Hematopoietic multipotent progenitor cell treated with erythropoietin and hydrocortisone succinate and interleukin-3 and kit ligand, for 8 days (in vitro differentiated cells): ENCODE data around the gene SPDYE4.
"Not testable (repeated sequence)": the region's sequence is repeated elsewhere in the genome, so short reads cannot be mapped to it uniquely, and the experiment has no call there.

Experiments
- DNase-seq: peaks from one replicate; pipeline ENCODE4 v3.0.0-alpha.2; 2015

SPDYE4 gene, protein sequence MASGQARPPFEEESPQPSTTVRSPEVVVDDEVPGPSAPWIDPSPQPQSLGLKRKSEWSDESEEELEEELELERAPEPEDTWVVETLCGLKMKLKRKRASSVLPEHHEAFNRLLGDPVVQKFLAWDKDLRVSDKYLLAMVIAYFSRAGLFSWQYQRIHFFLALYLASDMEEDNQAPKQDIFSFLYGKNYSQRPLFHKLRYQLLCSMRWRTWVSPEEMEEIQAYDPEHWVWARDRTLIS

DNA sequence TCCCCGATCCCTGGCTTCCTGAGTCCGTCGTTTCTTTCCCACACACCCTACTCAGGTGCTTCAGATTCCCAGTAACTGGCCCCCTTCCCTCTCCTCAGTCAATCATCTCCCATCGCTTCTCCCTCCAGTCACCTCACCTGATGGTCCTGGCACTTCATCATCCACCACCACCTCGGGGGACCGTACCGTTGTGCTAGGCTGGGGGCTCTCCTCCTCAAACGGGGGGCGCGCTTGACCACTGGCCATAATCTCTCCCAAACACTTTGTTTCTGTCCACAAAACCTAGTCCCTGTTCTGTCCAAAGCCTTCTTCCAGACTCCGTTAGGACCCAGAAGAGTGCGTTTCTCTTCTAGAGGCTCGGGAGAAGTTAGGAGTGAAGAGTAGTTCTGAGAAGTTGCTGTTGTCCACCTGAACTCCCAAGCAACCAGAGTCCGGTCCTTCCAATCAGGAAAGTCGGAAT, at the start of gene SPDYE4:
TSS of gene SPDYE4 (minus strand) at position 410 of the 460 bp plus-strand sequence. CDS start at position 246, 164 bp downstream.
- no peak for DNase-seq

DNA sequence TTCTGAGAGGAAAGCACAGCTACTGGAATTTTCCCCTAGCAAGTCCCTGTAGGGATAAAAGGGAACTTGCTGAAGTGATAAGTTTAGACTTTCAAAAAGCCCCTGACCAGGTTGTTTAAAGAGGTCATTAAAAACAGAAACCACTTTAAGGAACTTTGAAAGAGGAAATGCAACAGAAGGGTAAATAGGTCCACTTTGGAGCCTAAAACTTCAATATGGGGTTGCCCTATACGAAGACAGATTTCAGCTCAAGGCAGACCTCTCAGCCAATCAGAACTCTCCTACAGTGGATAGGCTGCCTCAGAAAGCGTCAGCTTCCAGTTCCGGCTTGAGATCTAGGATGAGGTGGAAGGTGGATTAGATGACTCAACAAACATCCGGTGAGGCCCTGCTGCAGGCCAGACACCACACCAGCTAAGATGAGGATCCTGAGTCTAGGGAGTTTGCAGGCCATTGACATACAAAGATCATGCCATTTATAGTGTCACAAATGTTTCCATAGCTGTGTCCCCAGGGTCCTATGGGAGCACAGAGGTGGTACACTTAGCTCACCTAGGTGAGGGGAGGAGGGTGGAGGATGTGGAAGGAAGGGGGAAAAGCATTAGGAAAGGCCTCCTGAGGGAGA, 48.7 kb upstream of the SPDYE4 start:
- no peak for DNase-seq

DNA sequence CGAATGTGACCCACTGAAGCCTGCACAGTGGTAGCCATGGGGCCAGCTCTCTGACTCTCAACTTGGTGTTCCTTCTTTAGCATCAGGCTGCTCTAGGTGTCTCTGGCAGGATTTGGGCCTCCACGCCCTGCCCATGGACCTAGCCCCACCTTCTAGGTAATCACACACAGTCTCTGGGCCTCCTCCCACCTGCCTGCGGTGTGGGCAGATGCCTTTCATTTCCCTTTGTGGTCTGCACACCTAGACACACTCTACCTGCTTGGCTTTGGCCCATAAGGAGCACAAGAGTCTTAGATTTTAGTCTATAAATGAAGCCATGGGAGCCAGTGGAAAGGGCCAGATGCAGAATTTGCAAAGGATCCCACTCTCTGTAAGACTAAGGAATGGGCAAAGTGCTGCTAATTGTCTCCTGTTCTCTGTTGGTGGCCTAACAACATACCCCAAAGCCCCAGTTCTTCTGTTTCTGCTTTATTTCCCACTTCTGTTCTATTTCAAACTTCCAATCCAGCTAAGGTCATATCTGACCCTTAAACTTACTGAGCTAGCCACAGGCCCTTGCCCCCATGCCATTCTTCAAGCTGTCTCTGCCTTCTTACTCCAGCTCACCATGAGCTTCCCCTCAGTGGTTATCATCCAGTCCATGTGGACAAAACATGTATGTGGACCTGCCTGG, 48.0 kb upstream of the SPDYE4 start:
- DNase-seq, result no peak

DNA sequence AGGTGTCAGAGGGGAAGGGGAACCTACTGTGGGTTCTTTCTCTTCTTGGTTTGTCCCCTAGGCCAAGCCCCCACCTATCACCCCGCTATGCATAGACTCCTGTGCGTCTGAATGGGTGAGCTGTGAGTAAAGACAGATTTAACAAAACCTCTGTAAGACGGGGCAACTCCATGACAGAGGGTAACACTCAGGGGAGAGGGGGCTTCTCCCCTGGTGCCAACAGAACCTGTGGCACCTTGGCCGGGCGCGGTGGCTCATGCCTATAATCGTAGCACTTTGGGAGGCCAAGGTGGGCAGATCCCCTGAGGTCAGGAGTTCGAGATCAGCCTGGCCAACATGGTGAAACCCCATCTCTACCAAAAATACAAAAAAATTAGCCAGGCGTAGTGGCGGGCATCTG, 47.0 kb upstream of the SPDYE4 start:
- not testable (repeated sequence) for DNase-seq

DNA sequence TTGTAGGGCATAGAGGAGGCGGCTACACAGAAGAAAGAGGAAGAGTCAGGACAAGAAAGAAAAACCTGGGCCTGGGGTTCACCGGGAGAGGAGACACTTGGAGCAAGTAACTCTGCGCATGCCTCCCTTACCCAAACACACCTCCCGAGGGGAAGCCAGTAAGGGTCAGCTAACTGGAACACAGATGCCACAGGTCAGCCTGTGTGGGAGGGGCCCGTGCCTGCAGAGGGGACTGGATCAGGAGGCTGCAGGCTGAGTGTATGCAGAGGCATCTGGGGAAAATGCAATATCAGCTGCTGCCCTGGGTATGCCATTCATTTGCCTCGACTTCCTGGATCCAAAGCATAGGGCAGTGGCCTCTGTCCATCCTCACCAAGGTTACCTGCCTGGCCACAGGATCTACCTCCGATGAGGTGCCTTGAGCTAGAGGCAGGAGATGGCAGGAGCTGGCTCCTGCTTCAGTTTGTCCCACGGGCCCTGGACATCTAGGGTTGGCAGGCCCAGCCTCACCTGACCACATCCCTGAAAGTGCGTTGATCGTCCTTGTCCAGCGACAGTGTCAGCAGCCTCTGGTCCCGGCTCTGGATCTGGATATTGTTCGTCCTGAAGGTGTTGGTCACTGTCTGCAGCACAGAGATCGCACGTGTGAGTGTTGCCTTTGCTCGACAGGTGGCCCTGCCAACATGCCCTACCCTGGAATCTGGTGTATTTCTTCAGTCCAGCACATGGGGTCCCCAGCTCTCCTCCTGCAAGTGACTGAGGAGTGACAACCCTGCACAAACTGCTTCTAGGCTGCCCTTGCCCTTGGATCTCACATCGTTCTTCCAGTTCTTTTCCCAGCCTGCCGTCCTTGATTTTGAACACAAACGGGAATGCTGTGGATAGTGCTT, 45.4 kb upstream of the SPDYE4 start:
- no peak for DNase-seq

DNA sequence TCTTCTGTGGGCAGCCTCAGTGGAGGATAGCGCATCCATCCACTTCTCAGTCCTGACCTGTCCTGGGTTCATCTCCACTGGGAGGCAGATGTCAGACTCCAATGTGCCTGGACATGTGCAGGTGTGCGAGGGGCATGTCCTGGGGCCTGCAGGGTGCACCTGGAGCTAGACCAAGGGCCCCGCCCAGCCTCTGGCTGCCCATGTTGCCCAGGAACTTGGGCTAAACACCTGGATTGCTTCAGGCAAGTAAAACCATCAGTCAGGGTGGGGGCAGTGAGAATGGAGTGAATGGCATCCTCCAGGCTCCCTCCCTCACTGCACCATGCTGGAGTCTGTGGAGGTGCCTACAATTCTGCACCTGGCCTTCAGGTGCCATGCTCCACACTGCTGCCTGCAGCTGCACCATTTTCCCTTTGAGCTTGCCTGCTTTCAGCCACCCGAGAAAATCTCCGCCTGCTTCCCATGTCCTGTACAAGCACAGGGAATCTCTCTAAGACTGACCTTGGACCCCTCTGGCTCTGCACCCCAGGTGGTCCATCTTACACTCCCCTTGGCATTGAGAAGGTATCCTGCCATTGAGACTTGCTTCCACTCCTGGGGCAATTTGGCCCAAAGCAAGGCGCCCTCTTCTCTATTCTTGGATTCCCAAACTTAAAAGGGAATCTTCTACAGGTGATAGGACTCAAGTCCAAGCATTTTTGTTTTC, 42.9 kb upstream of the SPDYE4 start:
- DNase-seq, result no peak

DNA sequence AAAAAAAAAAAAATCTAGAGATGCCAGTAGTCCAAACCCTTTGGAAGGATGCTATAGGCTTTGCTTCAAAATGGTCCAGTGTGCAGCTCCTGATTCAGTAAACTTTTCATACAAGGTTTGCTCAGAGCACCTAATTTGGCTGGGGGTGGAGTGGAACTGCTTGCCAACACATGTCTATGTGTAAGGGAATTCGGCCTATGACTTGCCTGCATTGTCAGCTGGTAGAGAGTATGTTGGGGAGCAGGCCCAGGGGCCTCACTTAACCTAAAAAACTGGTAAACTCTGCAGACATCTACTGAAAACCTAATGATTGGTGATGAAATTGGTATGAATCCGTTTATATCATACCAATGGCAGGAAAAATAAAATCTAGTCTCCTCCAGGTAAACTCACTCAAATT, 42.3 kb upstream of the SPDYE4 start:
- no peak for DNase-seq

DNA sequence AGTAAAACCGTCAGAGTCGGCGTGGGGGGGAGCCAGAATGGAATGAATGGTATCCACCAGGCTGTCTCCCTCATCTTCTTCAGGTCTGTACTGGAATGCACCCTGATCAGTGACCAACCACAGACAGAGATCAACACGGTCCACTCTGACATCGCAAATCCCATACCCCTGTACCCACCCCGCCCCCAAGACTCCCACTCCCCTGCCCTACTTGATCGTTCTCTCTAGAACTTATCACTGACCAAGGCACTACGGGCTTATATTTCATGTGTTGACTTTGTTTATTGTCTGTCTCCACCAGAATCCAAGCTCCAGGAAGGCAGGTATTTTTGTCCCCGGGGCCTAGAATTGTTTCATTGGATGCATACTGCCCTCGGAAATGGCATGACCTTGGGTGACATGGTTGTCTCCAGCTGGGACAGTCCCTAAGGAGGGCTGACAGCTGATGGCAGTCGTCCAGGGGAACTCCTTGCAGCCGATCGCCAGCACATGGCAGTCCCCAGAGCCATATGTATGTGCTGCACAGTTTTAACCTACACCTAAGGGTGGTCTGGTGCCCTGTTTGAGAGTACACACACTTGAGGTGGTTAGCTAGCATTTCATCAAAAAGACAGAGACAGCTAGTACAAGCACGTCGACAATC, 41.3 kb upstream of the SPDYE4 start:
- no peak for DNase-seq

DNA sequence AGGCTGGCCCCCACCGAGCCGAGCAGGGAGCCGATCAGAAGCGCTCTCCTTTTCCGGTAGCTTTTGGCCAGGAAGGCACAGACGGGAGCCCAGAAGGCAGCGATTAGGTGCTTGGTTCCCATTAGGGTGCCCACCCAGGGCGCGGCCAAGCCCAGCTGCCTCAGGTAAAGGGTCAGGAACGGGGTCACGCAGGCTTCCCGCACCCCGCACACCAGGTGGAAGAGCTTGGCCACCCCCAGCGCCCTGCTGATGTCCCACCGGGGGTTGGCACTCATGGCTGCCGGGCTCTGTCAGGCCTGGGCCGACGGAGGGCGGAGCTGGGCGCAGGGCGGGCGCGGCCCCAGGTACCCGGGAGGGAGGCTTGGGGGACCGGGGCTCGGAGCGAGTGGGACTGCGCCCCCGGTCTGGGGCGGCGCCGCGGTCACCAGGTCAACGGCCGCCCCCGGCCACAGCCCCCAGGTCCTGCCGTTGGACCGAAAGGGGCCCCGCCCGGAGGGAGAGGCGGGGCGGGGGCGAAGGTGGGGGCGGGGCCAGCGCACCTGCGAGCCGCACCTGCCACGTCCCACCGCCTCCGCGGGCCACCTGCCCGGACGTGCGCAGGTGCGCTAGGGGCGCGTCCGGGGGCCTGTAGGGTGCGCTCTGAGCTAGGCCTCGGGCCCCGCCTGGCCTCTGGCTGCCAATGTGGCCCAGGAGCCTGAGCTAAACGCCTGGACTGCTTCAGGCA, 40.7 kb upstream of the SPDYE4 start, which contains the start of gene MFSD6L:
TSS of gene MFSD6L (minus strand) at position 520 of the 724 bp plus-strand sequence. CDS start at position 275, 245 bp downstream.
- no peak for DNase-seq

DNA sequence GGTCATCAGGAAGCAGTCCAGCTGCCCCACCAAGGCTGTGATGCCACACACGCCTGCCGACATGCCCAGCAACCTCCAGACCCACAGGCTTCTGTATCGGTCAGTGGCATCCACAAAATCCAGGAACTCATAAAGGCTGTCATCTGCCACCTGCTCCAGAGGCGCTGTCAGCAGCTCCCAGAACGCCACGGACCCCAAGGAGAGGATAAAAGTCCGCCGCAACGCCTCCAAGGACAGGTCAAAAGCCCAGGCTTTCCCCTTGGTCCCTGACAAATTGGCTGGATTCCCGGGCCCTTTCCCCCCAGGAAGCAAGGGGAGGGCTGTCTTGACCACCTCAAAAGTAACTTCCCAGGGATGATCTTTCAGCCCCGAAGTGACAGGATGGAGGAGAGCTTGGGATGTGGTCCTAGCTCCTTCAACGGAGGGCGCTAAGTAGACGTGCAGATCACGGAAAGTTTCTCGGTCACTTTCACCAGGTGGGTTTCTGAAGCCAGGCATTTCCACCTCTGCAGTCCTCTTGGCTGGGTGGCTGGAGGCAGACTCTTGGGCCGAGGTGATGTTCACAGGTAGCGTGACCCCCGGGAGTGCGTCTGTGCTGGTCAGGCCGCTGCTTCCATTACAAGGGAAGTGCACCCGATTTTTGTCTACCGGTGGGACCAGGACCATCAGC, 40.0 kb upstream of the SPDYE4 start:
- no peak for DNase-seq

DNA sequence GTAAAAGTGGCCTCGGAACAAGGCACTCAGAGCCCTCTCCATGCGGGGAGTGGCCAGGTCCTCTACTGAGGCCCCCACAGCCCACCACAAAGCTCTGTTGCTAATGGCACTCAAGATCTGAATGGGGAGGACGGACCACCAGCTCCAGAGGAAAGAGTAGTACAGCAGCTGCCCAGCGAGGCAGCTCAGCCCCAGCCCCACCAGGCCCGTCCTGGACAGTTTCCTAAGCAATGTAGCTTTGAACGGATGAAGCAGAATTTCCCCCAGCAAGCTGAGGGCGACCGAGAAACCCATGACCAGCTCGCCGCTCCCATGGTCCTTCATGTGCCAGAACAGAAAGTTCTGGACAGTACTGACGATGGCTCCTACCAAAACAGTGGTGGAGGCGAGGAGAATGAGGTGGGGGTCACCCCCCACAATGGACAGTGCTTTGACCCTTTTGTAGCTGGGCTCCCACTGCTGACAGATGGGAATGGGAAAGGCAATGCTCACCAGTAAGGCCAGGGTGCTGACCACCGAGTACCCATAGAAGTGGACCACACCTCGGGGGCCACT, 39.4 kb upstream of the SPDYE4 start:
- no peak for DNase-seq

DNA sequence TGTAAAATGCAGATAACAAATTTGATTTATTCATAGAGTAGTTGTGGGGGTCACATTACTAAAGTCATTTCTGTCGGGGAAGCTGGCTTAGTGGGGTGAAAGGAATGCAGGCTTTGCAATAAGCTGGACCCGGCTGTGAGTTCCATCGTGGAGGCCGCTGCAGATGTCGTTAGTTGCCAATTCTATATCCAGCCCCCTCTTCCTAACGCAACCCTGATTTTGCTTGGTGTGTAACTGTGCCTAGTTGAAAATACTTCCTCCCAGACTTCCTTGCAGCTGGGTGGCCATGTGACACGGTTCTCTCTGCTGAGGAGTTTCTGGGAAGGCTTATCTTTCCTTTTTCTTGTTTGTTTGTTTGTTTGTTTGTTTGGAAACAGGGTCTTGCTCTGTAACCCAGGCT, 36.3 kb upstream of the SPDYE4 start:
- DNase-seq, result no peak

DNA sequence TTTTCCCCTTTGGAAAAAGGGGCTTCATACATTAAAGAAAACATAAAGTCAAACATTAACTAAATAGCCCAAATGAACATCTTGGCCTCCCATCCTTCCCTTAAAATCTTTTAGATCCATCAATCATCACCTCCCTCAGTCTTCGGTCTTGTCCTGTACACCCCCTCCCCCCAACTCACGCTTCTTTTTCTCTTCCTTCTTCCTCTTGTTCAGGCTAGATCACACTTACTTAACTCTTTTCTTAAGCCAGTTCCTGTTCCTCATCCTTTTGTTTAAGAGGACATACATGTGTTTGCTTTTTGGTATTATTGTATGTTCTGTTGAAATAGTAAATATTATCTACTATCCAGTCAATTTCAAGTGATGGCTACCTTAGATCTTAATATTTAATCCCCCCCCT, 35.3 kb upstream of the SPDYE4 start:
- DNase-seq, result no peak

DNA sequence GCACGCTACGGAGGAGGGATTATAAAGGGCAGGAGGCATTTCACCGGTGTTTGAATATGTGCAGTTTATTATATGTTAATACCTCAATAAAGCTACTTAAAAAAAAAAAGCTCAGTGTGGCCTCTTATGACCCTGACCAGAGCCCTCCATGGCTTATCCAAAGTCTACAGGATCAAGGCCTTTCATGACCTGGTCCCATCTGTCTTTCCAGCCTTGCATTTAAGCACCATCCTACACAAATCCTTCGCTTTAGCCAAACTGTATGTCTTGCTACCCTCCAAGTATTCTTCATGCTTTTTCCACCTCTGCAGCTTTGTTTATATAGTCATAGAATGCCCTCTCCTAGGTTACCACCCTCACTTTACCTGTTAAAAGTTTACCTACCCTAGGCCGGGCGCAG, 34.3 kb upstream of the SPDYE4 start:
- DNase-seq, result no peak

DNA sequence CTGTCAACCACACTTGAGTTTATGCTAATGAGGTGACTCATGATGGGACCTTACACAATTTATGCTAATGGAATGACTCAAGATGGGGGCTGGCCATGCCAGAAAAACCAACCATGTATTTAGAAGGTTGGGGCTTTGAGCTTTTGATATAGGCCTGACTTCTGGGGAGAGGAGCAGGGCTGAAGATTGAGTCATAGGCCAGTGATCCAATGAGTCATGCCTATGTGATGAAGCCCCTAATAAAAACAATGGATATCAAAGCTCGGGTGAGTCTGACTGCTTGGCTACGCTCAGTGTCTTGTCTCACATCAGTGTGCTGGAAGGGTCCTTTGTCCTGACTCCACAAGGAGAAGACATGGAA, 33.5 kb upstream of the SPDYE4 start:
- no peak for DNase-seq

DNA sequence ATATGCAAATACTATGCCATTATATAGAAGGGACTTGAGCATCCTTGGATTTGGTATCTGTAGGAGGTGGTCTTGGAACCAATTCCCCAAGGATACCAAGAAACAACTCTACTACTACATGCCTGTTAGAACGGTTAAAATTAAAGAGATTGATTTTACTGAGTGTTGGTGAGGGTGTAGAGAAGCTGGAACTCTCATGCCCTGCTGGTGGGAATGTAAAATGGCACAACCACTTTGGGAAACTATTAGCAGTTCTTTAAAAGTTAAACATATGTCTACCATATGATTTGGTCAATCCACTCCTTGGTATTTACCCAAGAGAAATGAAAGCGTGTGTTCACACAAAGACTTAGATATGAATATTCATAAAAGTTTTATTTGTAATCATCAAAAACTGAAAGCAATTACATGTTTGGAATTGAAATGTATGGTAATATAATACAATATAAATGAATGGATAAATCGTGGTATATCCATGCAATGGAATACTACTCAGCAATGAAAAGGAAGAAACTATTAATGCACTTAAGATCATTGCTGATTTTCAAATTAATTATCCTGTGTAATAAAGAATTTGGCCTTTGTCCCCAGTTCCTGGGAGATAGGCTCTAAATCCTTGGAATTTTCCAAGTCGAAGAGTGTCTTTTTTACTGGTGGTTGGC, 33.0 kb upstream of the SPDYE4 start:
- DNase-seq, result no peak

DNA sequence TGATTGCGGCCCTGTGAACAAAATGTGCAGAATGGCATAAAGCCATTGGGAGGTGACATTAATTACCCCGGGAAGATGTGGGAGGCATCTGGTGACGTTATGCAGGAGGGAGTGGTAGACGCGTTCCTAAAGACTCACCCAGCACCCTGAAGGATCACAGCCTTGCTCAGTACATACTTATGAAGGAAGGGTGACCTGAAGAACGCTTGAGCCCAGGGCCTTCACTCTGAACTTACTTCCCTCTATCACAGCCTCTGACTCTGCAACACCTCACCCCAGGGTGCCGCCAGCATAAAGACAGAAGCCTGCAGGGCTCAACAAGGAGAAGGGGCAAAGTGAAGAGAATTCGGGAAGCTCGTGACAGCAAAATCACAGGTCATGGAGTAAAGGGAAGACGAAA, 31.4 kb upstream of the SPDYE4 start:
- no peak for DNase-seq

DNA sequence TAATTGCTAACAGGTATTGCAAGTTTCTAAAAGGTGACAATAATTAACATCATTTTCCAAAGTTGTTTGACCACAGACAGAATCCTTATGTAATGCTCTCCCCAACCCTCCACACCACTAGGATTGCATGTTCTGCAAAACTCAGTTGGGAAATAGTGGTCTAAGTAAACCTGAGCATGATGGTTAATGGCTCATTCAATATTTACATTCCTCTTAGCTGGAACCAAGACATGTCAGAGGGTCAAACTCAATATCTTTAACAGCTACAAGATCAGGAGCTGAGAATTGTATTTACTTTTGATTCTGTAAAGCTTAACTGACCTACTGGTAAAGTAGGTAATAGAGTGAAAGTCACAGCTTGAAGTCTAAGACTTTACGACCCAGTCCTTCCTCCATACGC, 30.7 kb upstream of the SPDYE4 start:
- DNase-seq, result no peak

DNA sequence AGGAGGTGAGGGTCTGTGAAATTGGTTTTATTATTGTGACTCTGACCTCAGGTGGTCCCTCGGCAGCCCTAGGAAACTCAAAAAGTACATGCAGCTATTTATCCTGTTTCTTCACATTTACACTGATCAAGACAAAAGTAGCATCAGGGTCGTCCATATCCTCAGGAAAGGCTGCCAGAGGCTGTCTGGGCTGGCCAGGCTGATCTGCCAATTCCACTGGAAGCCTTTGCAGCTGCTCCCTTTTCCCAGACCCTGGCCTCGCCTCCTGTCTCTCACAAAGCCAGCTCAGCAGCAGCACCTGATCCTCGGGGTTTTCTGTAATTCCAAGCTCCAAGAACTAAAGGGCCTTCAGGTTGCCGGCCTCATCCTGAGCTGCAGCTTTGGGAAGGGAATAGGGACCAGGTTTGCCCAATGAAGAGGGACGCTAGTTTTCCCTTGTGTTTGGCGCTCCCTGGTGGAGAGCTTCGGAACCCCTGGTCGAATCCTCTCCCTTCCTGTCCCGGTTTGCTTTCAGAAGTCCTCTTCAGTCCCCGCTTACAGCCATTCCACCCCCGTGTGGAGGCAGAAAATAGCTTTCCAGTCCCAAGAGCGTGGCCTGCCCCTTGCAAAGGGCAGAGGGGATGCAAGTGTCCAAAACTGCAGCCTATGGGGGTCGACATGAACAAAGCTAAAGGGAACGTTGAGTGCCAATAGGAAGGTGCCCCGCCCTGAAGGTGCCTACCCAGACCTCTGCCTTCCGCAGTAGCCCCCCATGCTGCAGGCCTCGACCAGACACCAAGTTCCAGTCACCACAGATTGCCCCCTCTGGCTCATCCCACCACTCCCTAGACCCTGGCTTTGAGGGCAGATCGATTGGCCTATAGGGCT, 27.4 kb upstream of the SPDYE4 start:
- DNase-seq, result peak; percentile 69
